Neural cell (in vitro differentiated cells): ENCODE results near the gene ARID3A.

Experiments used
- CTCF ChIP-seq: fragments of 450-650 bp; IDR thresholded peaks from 2 replicates; pipeline ENCODE4 v1.5.1; 2014; ENCODE audit warnings: antibody characterized with exemption, mild to moderate bottlenecking, moderate library complexity; ENCODE audit not compliant: poor library complexity, severe bottlenecking
- EZH2 ChIP-seq: fragments of 200-600, 300-800 bp; shearing (Covaris generic), sonication (generic); IDR thresholded peaks from 2 replicates; pipeline ENCODE4 v1.6.1; 2014; ENCODE audit warnings: antibody characterized with exemption, low read length, borderline replicate concordance, mild to moderate bottlenecking; ENCODE audit not compliant: insufficient read depth, poor library complexity, severe bottlenecking
- MXI1 ChIP-seq: fragments of 450-650 bp; conservative IDR thresholded peaks from 2 replicates; pipeline ENCODE4 v1.6.1; 2014; ENCODE audit warnings: antibody characterized with exemption, mild to moderate bottlenecking; ENCODE audit not compliant: poor library complexity, severe bottlenecking
- TF ChIP-seq, protein P1 (sequence below): IDR thresholded peaks from 2 replicates; pipeline ENCODE4 v1.6.1; 2012; ENCODE audit warnings: borderline replicate concordance

DNA sequence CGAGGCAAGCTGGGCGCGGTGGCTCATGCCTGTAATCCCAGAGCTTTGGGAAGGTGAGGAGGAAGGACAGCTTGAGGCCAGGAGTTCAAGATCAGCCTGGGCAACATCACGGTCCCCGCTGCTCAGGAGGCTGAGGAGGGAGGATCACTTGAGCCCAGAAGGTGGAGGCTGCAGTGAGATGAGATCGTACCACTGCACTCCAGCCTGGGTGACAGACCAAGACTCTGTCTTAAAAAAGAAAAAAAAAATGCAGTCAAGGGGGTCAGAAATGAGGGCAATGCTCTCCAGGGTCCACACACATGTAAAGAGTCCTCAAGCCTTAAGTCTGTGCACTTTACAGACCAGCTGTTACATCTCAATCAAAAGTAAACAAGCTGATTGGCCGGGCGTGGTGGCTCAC lies 21.3 kb upstream of the ARID3A start:
- no peak for TF ChIP-seq CTCF
- TF ChIP-seq EZH2, result no peak
- TF ChIP-seq, protein P1, sequence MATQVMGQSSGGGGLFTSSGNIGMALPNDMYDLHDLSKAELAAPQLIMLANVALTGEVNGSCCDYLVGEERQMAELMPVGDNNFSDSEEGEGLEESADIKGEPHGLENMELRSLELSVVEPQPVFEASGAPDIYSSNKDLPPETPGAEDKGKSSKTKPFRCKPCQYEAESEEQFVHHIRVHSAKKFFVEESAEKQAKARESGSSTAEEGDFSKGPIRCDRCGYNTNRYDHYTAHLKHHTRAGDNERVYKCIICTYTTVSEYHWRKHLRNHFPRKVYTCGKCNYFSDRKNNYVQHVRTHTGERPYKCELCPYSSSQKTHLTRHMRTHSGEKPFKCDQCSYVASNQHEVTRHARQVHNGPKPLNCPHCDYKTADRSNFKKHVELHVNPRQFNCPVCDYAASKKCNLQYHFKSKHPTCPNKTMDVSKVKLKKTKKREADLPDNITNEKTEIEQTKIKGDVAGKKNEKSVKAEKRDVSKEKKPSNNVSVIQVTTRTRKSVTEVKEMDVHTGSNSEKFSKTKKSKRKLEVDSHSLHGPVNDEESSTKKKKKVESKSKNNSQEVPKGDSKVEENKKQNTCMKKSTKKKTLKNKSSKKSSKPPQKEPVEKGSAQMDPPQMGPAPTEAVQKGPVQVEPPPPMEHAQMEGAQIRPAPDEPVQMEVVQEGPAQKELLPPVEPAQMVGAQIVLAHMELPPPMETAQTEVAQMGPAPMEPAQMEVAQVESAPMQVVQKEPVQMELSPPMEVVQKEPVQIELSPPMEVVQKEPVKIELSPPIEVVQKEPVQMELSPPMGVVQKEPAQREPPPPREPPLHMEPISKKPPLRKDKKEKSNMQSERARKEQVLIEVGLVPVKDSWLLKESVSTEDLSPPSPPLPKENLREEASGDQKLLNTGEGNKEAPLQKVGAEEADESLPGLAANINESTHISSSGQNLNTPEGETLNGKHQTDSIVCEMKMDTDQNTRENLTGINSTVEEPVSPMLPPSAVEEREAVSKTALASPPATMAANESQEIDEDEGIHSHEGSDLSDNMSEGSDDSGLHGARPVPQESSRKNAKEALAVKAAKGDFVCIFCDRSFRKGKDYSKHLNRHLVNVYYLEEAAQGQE, result no peak
- no peak for TF ChIP-seq MXI1
